Pons (tissue), 1 donor: ENCODE measurements around the gene BEST4.
"Not testable (repeated sequence)": the region's sequence is repeated elsewhere in the genome, so short reads cannot be mapped to it uniquely, and the experiment has no call there.

Source experiments
- DNase-seq: peaks from one replicate; pipeline ENCODE4 v3.0.0-alpha.2; 2016; ENCODE audit warnings: low spot score

Gene BEST4

DNA sequence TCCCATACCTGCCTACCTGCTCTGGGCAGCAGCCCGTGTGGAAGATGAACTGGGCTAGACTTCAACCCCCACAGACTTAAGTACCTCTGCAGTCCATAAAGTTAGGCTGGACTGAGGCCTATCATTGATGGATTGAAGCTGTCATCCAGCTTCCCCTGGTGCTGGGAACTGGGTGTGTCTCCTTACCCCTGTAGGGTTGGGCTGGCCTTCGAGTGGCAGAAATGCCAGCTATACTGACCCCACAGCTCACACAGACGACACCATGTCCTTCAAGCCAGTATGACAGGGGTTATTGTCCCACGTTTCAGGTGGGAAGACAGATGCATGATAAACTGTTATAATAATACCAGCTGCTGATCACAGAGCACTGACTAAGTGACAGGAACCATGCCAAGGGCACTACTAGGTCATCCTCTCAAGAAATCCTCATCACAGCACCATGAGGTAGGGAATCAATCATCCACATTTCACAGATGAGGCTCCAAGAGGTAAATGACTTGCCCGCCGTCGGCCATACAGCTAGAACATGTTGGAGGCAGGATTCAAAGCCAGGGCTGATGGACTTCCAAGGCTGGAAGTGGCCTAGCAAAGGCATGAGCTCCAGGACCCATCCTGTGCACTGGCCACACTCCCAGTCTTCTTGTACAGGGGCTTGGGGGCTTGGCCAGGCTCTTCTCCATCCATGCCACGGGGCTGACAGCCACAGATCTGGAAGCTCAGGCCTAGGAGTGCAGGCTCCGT is at the start of gene BEST4:
BEST4 (minus strand) TSS at position 51 of the 741 bp plus-strand sequence. CDS start 465 bp downstream, outside the sequence.
- DNase-seq, result no peak

GRCh38 chr1:44835738-44836675 is 48.0 kb upstream of the BEST4 start:
- peak; percentile 82 for DNase-seq

DNA sequence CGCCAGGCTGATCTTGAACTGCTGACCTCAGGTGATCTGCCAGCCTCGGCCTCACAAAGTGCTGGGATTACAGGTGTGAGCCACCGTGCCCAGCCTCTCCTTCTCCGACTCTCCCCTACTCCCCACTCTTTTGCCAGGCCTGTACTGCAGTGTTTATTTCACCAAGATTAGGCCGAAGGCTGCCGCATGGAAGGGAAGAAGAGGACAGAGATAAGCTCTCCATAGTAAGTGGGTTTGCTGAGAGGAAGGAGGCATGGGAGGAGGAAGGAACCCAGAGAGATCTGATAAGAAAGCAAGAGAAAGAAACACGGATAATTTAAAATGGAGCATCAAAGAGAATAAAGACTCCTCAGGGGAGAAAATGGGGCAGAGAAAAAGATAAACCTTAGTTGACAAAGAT is 46.4 kb upstream of the BEST4 start:
- no peak for DNase-seq

DNA sequence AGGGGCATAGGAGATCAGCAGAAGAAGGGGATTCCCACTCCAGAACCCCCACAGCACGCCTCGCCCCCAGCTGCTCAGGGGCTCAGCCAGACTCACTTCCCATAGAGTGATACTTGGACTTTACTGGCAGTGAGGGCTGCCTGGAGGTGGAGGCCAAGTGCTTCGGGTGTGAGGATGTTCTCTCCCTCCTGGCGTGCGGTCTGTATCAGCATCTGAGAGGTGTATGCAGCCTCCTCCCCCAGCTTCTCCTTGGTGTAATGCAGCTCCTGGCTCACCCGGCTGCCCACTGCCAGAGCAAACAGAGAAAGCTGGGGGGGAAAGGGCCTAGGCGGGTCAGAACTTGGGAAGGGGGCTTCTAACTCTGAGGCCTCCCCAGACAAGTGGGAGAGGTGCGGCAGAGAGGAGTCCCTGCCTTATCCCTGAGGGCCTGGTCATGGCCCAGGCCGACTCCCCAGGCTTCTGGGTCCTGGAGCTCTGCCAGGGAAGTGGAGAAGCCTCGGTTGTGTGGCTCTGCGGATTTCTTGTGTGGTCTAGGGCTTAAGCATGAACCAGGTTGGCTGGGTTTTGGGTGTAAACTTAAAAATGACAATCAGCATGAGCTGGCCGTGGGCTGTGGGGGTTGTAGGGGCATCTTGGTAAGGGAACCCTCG is 44.2 kb upstream of the BEST4 start:
- DNase-seq, result no peak

DNA sequence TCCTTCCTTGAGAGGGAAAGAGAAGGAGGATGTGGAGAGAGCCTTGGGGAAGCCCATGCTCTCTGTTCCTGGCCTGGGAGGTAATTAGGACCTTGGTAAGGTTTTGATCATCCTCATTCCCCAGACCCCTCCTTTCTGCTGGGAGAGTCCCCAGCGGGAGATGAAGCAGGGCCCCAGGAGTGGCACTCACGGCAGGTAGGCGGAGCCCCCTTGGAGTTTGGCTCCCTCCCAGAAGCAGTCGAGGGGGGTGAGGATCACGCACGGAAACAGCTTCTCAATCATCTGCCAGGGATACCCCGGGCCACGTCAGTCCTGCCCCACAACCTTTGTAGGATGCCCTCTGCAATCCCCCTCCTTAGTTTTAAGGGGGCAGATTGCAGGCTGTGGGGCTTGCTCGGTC is 43.5 kb upstream of the BEST4 start:
- no peak for DNase-seq

DNA sequence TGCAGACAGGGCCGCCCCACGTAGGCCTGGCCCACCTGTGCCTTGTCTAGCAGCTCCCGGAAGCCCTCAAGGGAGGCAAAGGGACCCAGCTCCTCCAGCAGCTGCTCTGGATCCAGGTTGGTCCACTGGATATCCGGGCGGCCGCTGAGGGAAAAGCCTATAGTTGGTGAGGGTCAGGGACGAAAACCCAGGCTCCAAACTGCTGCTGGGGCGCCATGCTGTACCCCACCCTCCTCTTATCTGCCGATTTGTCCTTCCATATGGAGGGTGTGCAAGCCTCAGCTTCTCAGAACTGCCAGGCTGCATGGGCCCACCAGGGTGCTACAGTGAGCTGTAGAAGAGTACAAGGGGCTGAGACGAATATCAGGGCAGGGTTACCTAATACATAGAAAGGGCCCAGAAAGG is 42.9 kb upstream of the BEST4 start:
- DNase-seq, result no peak

- no peak for DNase-seq
These were observed 41.8 kb upstream of the BEST4 start for GRCh38 chr1:44829506-44830384.

- no peak for DNase-seq
These were observed 41.0 kb upstream of the BEST4 start for GRCh38 chr1:44828841-44829440.

GRCh38 chr1:44828003-44828651 is 40.2 kb upstream of the BEST4 start:
- DNase-seq, result no peak

DNA sequence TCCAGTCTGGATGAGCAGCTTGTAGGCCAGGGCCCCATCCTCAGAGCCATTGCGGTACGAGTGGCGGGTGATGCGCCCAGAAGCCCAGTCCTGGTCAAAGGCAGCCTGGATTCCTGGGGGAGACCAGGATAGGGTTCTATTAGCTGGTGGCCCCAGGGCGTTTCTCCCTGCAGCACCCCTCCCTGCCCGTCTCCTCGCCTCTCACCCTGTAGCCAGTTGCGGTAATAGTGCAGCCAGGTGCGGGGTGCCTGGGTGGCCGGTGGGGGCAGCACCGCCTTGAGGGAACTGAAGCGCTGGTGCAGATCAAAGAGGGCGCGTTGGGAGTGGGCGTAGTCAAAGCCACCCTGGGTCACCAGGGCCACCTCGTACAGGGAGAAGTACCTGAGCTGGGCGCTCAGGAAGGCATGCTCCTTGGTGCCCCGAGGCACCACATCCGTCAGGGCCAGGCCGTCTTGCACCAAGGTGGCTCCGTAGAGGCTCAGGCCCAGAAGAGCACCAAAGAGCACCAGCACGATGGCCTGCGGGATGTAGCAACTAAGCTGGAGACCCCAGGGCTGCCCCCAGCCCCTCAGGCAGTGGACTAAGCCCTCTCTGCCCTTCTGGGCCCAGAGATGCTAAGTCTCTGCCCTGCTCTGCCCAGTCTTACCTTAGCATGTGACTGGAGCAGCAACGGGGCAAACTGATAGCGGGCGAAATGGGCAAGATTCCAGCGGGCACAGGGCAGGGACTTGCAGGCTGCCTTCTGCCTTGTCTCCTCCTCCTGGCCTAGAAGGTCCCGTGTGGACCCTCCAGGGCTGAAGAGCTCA is 39.4 kb upstream of the BEST4 start:
- DNase-seq, result no peak

DNA sequence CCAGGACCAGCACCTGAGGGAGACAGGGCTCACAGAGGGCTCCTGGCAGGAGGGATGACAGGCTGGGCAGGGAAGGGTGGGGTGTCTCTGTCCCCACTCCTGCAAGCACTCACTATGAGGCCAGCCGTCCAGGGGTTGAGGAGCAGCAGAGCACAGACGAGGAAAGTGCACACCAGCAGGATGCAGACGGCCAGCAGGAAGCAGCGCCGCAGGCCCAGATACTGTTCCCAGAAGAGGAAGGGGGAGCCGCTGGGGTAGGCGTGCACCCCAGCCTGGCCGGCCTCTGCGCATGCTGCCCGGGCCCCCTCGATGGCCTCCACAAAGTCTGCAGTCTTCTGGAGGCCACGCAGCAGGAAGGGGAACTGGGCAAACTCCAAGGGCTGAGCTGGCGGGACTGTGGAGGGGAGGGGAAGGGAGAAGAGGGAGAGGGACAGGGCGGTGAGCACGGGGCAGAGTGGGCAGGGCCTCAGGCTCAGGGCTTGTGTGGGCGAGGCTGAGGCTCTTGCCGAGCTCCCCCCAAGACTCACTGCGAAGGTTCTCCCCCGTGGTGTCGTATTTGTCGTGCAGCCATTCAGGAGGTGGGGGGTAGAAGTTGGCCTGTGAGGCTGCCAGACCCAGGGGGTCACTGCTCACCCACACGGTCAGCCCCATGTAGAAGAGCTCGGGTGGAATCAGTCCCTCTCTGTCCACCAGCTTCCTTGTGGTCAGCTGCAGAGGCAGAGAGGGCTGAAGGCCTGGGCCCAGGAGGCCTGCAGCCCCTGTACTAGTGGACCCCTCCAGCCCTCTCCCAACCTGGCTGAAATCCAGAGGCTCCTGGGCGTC is 38.6 kb upstream of the BEST4 start:
- DNase-seq, result peak; percentile 65

- not testable (repeated sequence) for DNase-seq
These were observed 36.4 kb upstream of the BEST4 start for GRCh38 chr1:44824392-44824791.

- DNase-seq, result no peak
These were observed 35.0 kb upstream of the BEST4 start for GRCh38 chr1:44822981-44823451.

DNA sequence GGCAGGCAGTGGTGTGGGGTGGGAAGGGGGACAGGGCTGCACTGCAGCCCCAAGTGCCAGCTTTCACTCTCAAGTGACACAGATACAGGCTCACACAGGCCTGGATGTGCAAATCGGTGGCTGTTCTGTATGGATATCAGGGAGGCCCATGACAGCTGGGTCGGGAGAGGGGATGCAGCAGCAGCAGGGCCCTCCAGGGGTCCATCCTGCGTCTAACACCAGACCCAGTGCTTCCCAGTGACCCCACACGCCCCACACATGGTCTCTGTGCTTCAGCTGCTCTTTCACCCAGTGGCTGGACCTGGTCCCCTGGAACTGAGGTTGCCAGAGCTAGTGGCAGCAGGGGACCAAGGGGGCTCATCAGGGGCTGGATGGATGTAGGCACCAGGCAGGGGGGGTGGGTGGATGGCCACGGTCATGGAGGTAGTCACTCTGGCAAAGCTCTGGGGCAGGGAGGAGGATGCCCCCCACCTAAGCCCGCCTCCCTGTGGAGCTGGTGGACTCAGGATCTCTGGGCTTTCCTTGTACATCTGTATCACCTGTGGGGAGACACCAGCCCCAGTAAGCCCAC is 34.2 kb upstream of the BEST4 start:
- DNase-seq, result no peak

GRCh38 chr1:44821240-44821715 is 33.3 kb upstream of the BEST4 start:
- DNase-seq, result no peak

DNA sequence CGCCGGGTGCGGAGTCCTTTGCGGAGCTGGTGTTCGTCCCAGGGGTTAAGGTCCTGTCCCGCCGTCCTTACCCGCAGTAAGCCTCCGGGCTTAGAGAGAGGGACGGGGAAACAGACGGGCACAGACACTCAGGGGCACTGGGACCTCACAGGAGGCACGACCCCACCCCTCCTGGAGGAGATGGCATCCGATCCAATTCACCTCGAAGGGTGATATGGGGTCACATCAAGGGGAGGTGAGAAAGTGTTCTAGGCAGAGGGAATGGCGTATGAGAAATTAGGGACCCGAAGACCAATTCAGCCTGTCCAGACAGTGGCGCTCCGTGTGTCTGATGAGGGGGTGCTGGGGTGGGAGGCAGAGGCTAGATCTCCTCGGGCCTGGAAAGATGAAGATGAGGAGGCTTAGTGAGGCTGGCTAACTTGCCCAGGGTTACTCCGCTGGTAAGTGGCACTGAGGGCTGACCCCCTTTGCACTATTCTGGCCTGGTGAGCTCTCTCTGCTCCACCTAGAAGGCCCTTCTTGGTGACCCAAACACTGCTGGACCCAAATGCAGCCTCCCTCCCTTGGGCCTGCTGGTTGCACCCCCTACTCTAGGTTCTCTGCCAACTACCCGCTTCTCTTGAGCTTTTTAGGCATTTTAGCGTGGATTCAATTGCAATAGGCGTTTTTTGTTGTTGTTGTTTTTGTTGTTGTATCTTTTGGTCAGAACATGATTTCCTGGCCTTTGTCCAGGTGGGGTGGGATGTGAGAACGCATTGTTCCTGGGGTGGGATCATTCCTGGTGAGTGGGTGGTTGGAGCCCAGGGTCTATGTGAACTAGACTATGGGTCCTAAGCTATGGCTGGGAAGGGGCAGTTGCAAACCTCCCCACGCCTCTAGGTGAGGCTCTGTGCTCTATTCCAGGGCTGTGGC is 32.6 kb upstream of the BEST4 start:
- DNase-seq, result no peak
